Heart right ventricle (tissue), 16 donors: ENCODE data around the gene THSD7B. TPM values are rescaled to one million over a fixed set of nuclear protein-coding genes. Genes with fewer than 3 reads are reported as not detected.

Experiments used
- ATAC-seq, 8 donors: fragments of 200-7000 bp; cut with Tn5 transposase; one replicate each; pipeline ENCODE4 v1.9.1; 2020; ENCODE audit warnings: mild to moderate bottlenecking in 8 of 8, moderate library complexity in 8 of 8, moderate number of reproducible peaks in 1 of 8
- DNase-seq, 2 donors: peaks; one replicate each; pipeline ENCODE4 v3.0.0-alpha.2; 2020
- H3K27ac ChIP-seq, 10 donors: fragments of 200-600 bp; sonication (generic) in 2 of 10; one replicate each; pipeline versions ENCODE4 v1.5.0 to v1.8.0; 2020 to 2022; ENCODE audit warnings: mild to moderate bottlenecking in 3 of 10
- H3K27me3 ChIP-seq, 7 donors: fragments of 200-600 bp; one replicate each; pipeline ENCODE4 v1.8.0; 2021 to 2022; ENCODE audit warnings: mild to moderate bottlenecking in 2 of 7
- H3K36me3 ChIP-seq, 9 donors: fragments of 200-600 bp; sonication (generic) in 1 of 9; one replicate each; pipeline versions ENCODE4 v1.5.0 to v1.8.0; 2020 to 2022; ENCODE audit warnings: mild to moderate bottlenecking in 2 of 9
- H3K4me1 ChIP-seq, 9 donors: fragments of 200-600 bp; sonication (generic) in 1 of 9; one replicate each; pipeline versions ENCODE4 v1.5.0 to v1.8.0; 2020 to 2022; ENCODE audit warnings: mild to moderate bottlenecking in 4 of 9
- H3K4me3 ChIP-seq, 10 donors: fragments of 200-600 bp; sonication (generic) in 2 of 10; one replicate each; pipeline versions ENCODE4 v1.5.0 to v1.8.0; 2020 to 2022; ENCODE audit warnings: mild to moderate bottlenecking in 7 of 10, moderate library complexity in 2 of 10
- H3K9me3 ChIP-seq, 11 donors: fragments of 200-600 bp in 10 of 11; sonication (generic) in 2 of 11; one replicate each; pipeline versions ENCODE4 v1.5.0 to v1.8.0; 2013 to 2022; ENCODE audit warnings: mild to moderate bottlenecking in 2 of 11, control low read depth in 1 of 11, moderate library complexity in 1 of 11
- CTCF ChIP-seq, 9 donors: fragments of 200-600 bp; sonication (generic) in 2 of 9; IDR thresholded peaks; one replicate each; pipeline versions ENCODE4 v1.5.0 to v1.8.0; 2021 to 2022; ENCODE audit warnings: antibody characterized with exemption in 9 of 9, mild to moderate bottlenecking in 5 of 9, moderate library complexity in 1 of 9
- WGBS, 2 donors: extraction: QIAGEN DNeasy Blood & Tissue Kit; methylation state at CpG; one replicate each; pipeline ENCODE4 v1.1.7; 2013; ENCODE audit warnings: inconsistent platforms in 1 of 2; 5-methylcytosine and 5-hydroxymethylcytosine counted together
- intact Hi-C, 10 donors: fragments of 100-400 bp; cut with DNase I; formaldehyde crosslinking; loops; one replicate each; pipeline versions ENCODE4 v1.11.1 to v1.14.2; 2022
- polyA plus RNA-seq, 2 donors: library from polyadenylated mRNA; stranded (reverse); fragments of 200-250 nt; gene quantifications; one replicate each; pipeline ENCODE4 v1.2.3, GENCODE V29; 2013
- total RNA-seq, 10 donors: library from RNA; stranded (reverse); fragmentation: NEBNext Ultra II Directional in 3 of 10; extraction: Animal tissue kit (Norgen Biotek cat#: 25700) in 3 of 10; gene quantifications; one replicate each; pipeline versions ENCODE4 v1.2.1 to v1.2.4, GENCODE V29; 2021 to 2023
- donor health status: Arrhythmogenic right ventricular cardiomyopathy.
- donor health status: ischemic (EF 13 %, LVEDD 7.1; RV severe dilation, severe dysfunction).
- donor health status: healthy with polysubstance abuse.
- donor health status: DM: no; HTN: yes; CAD: no.
- donor health status: DM: no; HTN: no; CAD: no.
- donor health status: ischemic (EF 25% LVEDD 6.9; RV normal size, moderate dysfunction).
- donor health status: ischemic (EF 25% LVEDD 5.7; RV mildly dilated, moderate dysfunction).
- donor health status: healthy.
- donor health status: DM: yes; HTN: yes; CAD: no.
- donor health status: Ischemic cardiomyopathy.
- donor health status: ischemic (EF 35%, LVEDD 5.7; RV mildly dilated, moderate dysfunction).
- donor health status: nonischemic (EF 11% LVEDD 7.7; RV severe dilation, severe dysfunction).
- donor health status: DM: yes; HTN: yes; CAD: no.
- donor health status: PGD.
- donor health status: ischemic (EF 29% LVEDD 5.4; RV normal size, mild dysfunction).
- donor health status: nonischemic (EF 23%, LVEDD 6.1; RV moderate dilation, normal function).

THSD7B gene
- total and polyA plus RNA-seq, 12 donors = 0.01 to 0.39 (median 0.18) TPM

- no peak for TF ChIP-seq CTCF (IDR thresholded peaks at IDR 0.05)
- peaks cover 0 to 9% (median 0%) of the 10 kb centered on the region in 11 donors for H3K9me3 ChIP-seq
- WGBS, 2 donors = 67 to 86% methylated on average over 1 of the region's 1 CpG
- no peaks in the 10 kb centered on the region for H3K36me3 ChIP-seq
- ATAC-seq (no peak), DNase-seq (no peak)
- H3K4me3 ChIP-seq = no peak overlapping the region
- H3K4me1 ChIP-seq = peaks cover 0 to 7% (median 0%) of the 10 kb centered on the region in 9 donors
- H3K27ac ChIP-seq = no peak overlapping the region
- H3K27me3 ChIP-seq = no peaks in the 10 kb centered on the region
- intact Hi-C loops = no loop called here
These were observed 416.0 kb downstream of the THSD7B start for GRCh38 chr2:137181370-137181769.

- H3K4me3 ChIP-seq = no peak overlapping the region
- intact Hi-C loops = no loop called here
- H3K9me3 ChIP-seq = peaks cover 0 to 9% (median 0%) of the 10 kb centered on the region in 11 donors
- H3K36me3 ChIP-seq = no peaks in the 10 kb centered on the region
- WGBS, 2 donors = 66 to 80% methylated on average over 3 of the region's 3 CpGs
- no peak for ATAC-seq
- no peak for TF ChIP-seq CTCF (IDR thresholded peaks at IDR 0.05)
- no peak overlapping the region for H3K27ac ChIP-seq
- H3K27me3 ChIP-seq = no peaks in the 10 kb centered on the region
- DNase-seq = no peak
- H3K4me1 ChIP-seq = peaks cover 0 to 7% (median 0%) of the 10 kb centered on the region in 9 donors
These were observed 416.7 kb downstream of the THSD7B start for GRCh38 chr2:137182071-137182470.

- WGBS, 2 donors = 82 to 88% methylated on average over 3 of the region's 3 CpGs
- Histone ChIP-seq H3K9me3 (peaks cover 0 to 9% (median 0%) of the 10 kb centered on the region in 11 donors), H3K27ac (no peak overlapping the region), H3K36me3 (no peaks in the 10 kb centered on the region), H3K27me3 (no peaks in the 10 kb centered on the region), H3K4me1 (peaks cover 0 to 4% (median 0%) of the 10 kb centered on the region in 9 donors), H3K4me3 (no peak overlapping the region)
- intact Hi-C loops = no loop called here
- no peak for DNase-seq
- TF ChIP-seq CTCF (IDR thresholded peaks at IDR 0.05) = no peak
- ATAC-seq = no peak
These were observed 418.0 kb downstream of the THSD7B start for GRCh38 chr2:137183206-137183898.

GRCh38 chr2:137185378-137186078, 420.2 kb downstream of the THSD7B start:
- Histone ChIP-seq H3K4me1 (no peaks in the 10 kb centered on the region), H3K4me3 (no peak overlapping the region), H3K27ac (no peak overlapping the region), H3K27me3 (peaks cover 0 to under 1% (median 0%) of the 10 kb centered on the region in 7 donors), H3K9me3 (peaks cover 0 to 9% (median 0%) of the 10 kb centered on the region in 11 donors), H3K36me3 (no peaks in the 10 kb centered on the region)
- DNase-seq = no peak
- intact Hi-C loops = no loop called here
- no peak for ATAC-seq
- no peak for TF ChIP-seq CTCF (IDR thresholded peaks at IDR 0.05)
- WGBS, 2 donors = 84 to 89% methylated on average over 3 of the region's 3 CpGs
